H1 (cell line): ENCODE results near the gene TNS3. TPM values are rescaled to one million over a fixed set of nuclear protein-coding genes. Genes with fewer than 3 reads are reported as not detected.

Experiments
- CTCF ChIA-PET: fragments of 300-600 bp; sonication (Branson Sonifier 250); formaldehyde crosslinking; loops from one replicate; lab custom pipeline; 2021; ENCODE audit not compliant: partially characterized antibody; lab: Charles Lee
- POLR2A ChIA-PET: fragments of 300-600 bp; sonication (Branson Sonifier 250); formaldehyde crosslinking; loops from one replicate; lab custom pipeline; 2021; ENCODE audit warnings: inconsistent platforms; ENCODE audit not compliant: partially characterized antibody; lab: Charles Lee
- DNase-seq, 2 experiments: peaks; one replicate each; pipeline versions ENCODE4 v3.0.0 to v3.0.0-alpha.2; 2010 to 2022; ENCODE audit warnings: low spot score in 2 of 2, low read depth in 1 of 2, mixed read lengths in 1 of 2
- FAIRE-seq: peaks from 2 replicates; lab custom pipeline; 2011; peaks lifted over from hg19 to GRCh38; lab: Jason Lieb, UNC
- H2AFZ ChIP-seq: 2 replicates; pipeline ENCODE4 v1.8.1; 2012; ENCODE audit warnings: low read length, inconsistent platforms
- H2AK5ac ChIP-seq: 2 replicates; pipeline ENCODE4 v1.6.1; 2013; ENCODE audit warnings: low read depth, low read length
- H2BK120ac ChIP-seq: replicated peaks from 2 replicates; pipeline ENCODE3; 2013; ENCODE audit warnings: low read depth, low read length, inconsistent platforms
- H2BK12ac ChIP-seq: 2 replicates; pipeline ENCODE4 v1.6.1; 2013; ENCODE audit warnings: low read depth, low read length
- H2BK15ac ChIP-seq: 2 replicates; pipeline ENCODE4 v1.6.1; 2013; ENCODE audit warnings: low read length
- H2BK20ac ChIP-seq: 2 replicates; pipeline ENCODE4 v1.6.1; 2013; ENCODE audit warnings: low read length
- H2BK5ac ChIP-seq: 2 replicates; pipeline ENCODE4 v1.6.1; 2013; ENCODE audit warnings: low read depth, low read length
- H3K14ac ChIP-seq: 2 replicates; pipeline ENCODE4 v1.6.1; 2013; ENCODE audit warnings: inconsistent platforms; ENCODE audit not compliant: insufficient read length
- H3K18ac ChIP-seq: 2 replicates; pipeline ENCODE4 v1.6.1; 2013; ENCODE audit warnings: low read length; ENCODE audit errors: extremely low read depth
- H3K23ac ChIP-seq: 2 replicates; pipeline ENCODE4 v1.6.1; 2013; ENCODE audit warnings: inconsistent platforms; ENCODE audit not compliant: insufficient read length
- H3K23me2 ChIP-seq: 2 replicates; pipeline ENCODE4 v1.6.1; 2013; ENCODE audit warnings: low read depth, low read length
- H3K27ac ChIP-seq: 2 replicates; pipeline ENCODE4 v1.6.1; 2011; ENCODE audit warnings: low read depth, low read length, inconsistent platforms
- H3K27me3 ChIP-seq, 4 experiments: replicated peaks in 1 of 4; 1 replicate in 1 of 4; 2 replicates in 3 of 4; pipeline versions ENCODE4 v1.6.1 to v1.8.1; 2011 to 2013; ENCODE audit warnings: low read length in 3 of 4, mild to moderate bottlenecking in 3 of 4, inconsistent platforms in 2 of 4, mixed read lengths in 2 of 4, moderate library complexity in 1 of 4; ENCODE audit not compliant: control insufficient read depth in 3 of 4, insufficient read depth in 3 of 4; ENCODE audit errors: extremely low read depth in 1 of 4
- H3K36me3 ChIP-seq, 4 experiments: 2 replicates each; pipeline versions ENCODE4 v1.6.1 to v1.8.1; 2011 to 2013; ENCODE audit warnings: mild to moderate bottlenecking in 4 of 4, low read length in 3 of 4, moderate library complexity in 2 of 4, control low read depth in 1 of 4, inconsistent platforms in 1 of 4; ENCODE audit not compliant: insufficient read depth in 4 of 4, control insufficient read depth in 2 of 4
- H3K4ac ChIP-seq: replicated peaks from 2 replicates; pipeline ENCODE3; 2013; ENCODE audit warnings: low read length, low read depth, mixed read lengths, inconsistent platforms; ENCODE audit not compliant: insufficient read length
- H3K4me1 ChIP-seq, 4 experiments: replicated peaks in 1 of 4; 1 replicate in 1 of 4; 2 replicates in 3 of 4; pipeline versions ENCODE4 v1.6.1 to v1.8.1; 2011 to 2013; ENCODE audit warnings: low read length in 3 of 4, inconsistent platforms in 2 of 4, mixed read lengths in 1 of 4; ENCODE audit not compliant: insufficient read depth in 4 of 4, control insufficient read depth in 3 of 4
- H3K4me2 ChIP-seq, 2 experiments: 2 replicates each; pipeline versions ENCODE4 v1.6.1 to v1.8.1; 2011 to 2013; ENCODE audit warnings: low read depth in 2 of 2, low read length in 2 of 2, control low read depth in 1 of 2, inconsistent platforms in 1 of 2, mild to moderate bottlenecking in 1 of 2; ENCODE audit not compliant: insufficient read depth in 1 of 2
- H3K4me3 ChIP-seq, 4 experiments: fragments of 200-600, 300-600 bp in 1 of 4; sonication (generic), shearing (Covaris generic), sonication (Bioruptor Twin) in 1 of 4; 2 replicates each; pipeline versions ENCODE4 v1.5.1 to v1.8.1; 2011 to 2016; ENCODE audit warnings: low read length in 4 of 4, low read depth in 3 of 4, control low read depth in 2 of 4, inconsistent platforms in 2 of 4, mild to moderate bottlenecking in 2 of 4, mixed read lengths in 1 of 4, moderate library complexity in 1 of 4; ENCODE audit not compliant: insufficient read depth in 2 of 4; ENCODE audit errors: extremely low read depth in 1 of 4
- H3K56ac ChIP-seq: replicated peaks from 2 replicates; pipeline ENCODE3; 2013; ENCODE audit warnings: low read depth, mild to moderate bottlenecking, mixed read lengths, low read length, inconsistent platforms; ENCODE audit not compliant: insufficient read length
- H3K79me1 ChIP-seq: 2 replicates; pipeline ENCODE4 v1.6.1; 2013; ENCODE audit warnings: low read depth, low read length, control low read depth
- H3K79me2 ChIP-seq, 2 experiments: 2 replicates each; pipeline versions ENCODE4 v1.6.1 to v1.8.1; 2012 to 2013; ENCODE audit warnings: low read length in 2 of 2, mild to moderate bottlenecking in 2 of 2, inconsistent platforms in 1 of 2; ENCODE audit not compliant: insufficient read depth in 2 of 2, control insufficient read depth in 1 of 2
- H3K9ac ChIP-seq, 4 experiments: replicated peaks in 1 of 4; 1 replicate in 1 of 4; 2 replicates in 3 of 4; pipeline versions ENCODE4 v1.6.1 to v1.8.1; 2011 to 2013; ENCODE audit warnings: low read depth in 3 of 4, low read length in 3 of 4, control low read depth in 2 of 4, mild to moderate bottlenecking in 2 of 4, moderate library complexity in 2 of 4, inconsistent platforms in 1 of 4; ENCODE audit errors: extremely low read depth in 1 of 4
- H3K9me3 ChIP-seq, 2 experiments: 2 replicates each; pipeline versions ENCODE4 v1.6.1 to v1.8.1; 2012 to 2013; ENCODE audit warnings: mild to moderate bottlenecking in 2 of 2, moderate library complexity in 2 of 2, control low read depth in 1 of 2, inconsistent platforms in 1 of 2, low read depth in 1 of 2, low read length in 1 of 2, mixed read lengths in 1 of 2; ENCODE audit not compliant: insufficient read depth in 2 of 2
- H4K20me1 ChIP-seq, 2 experiments: replicated peaks in 1 of 2; 2 replicates each; pipeline versions ENCODE3 to v1.8.1; 2011 to 2013; ENCODE audit warnings: inconsistent platforms in 2 of 2, low read length in 2 of 2, mild to moderate bottlenecking in 1 of 2; ENCODE audit not compliant: insufficient read depth in 2 of 2, control insufficient read depth in 1 of 2
- H4K5ac ChIP-seq: 2 replicates; pipeline ENCODE4 v1.6.1; 2013; ENCODE audit warnings: low read length, low read depth, mixed read lengths, inconsistent platforms; ENCODE audit not compliant: insufficient read length
- H4K8ac ChIP-seq: 2 replicates; pipeline ENCODE4 v1.8.0; 2013; ENCODE audit warnings: mild to moderate bottlenecking, moderate library complexity, low read length, inconsistent platforms; ENCODE audit not compliant: insufficient read depth; ENCODE audit errors: extremely low read depth
- H4K91ac ChIP-seq: replicated peaks from 2 replicates; pipeline ENCODE3; 2013; ENCODE audit warnings: low read length, mixed read lengths, inconsistent platforms; ENCODE audit not compliant: insufficient read length
- E2F6 ChIP-seq: IDR thresholded peaks from 2 replicates; pipeline ENCODE4 v1.6.1; 2012; ENCODE audit warnings: inconsistent platforms
- GABPA ChIP-seq: IDR thresholded peaks from 2 replicates; pipeline ENCODE4 v1.6.1; 2011; ENCODE audit warnings: mild to moderate bottlenecking, low read length, moderate library complexity, borderline replicate concordance; ENCODE audit not compliant: insufficient read depth
- PHF8 ChIP-seq: fragments of 200-600 bp; sonication (generic); conservative IDR thresholded peaks from 2 replicates; pipeline ENCODE4 v1.7.1; 2012; ENCODE audit warnings: low read depth, mild to moderate bottlenecking, inconsistent platforms, low read length, moderate library complexity
- POLR2A ChIP-seq, 2 experiments: IDR thresholded peaks; 1 replicate in 1 of 2; 2 replicates in 1 of 2; pipeline ENCODE4 v1.6.1; 2011; ENCODE audit warnings: low read depth in 2 of 2, low read length in 2 of 2, mild to moderate bottlenecking in 2 of 2; ENCODE audit errors: control extremely low read depth in 1 of 2
- POLR2AphosphoS5 ChIP-seq: IDR thresholded peaks from 2 replicates; pipeline ENCODE4 v1.6.1; 2011; ENCODE audit warnings: low read depth, low read length
- SIX5 ChIP-seq: IDR thresholded peaks from 2 replicates; pipeline ENCODE4 v1.6.1; 2011; ENCODE audit warnings: mild to moderate bottlenecking, low read depth, low read length
- SP2 ChIP-seq: IDR thresholded peaks from 2 replicates; pipeline ENCODE4 v1.6.1; 2012; ENCODE audit warnings: mild to moderate bottlenecking, low read length, inconsistent platforms
- ZNF274 ChIP-seq: IDR thresholded peaks from 2 replicates; pipeline ENCODE4 v1.7.0; 2012; ENCODE audit warnings: low read length, borderline replicate concordance; ENCODE audit errors: extremely low read depth
- WGBS, 2 experiments: shearing (Covaris generic) in 1 of 2; methylation state at CpG; one replicate each; pipeline versions ENCODE4 v1.1.6 to v1.1.7; 2013 to 2015; ENCODE audit warnings: low lambda C conversion rate in 2 of 2, mixed read lengths in 2 of 2, inconsistent platforms in 1 of 2, low coverage in 1 of 2, missing lambda C conversion rate in 1 of 2; ENCODE audit not compliant: insufficient replicate concordance in 2 of 2, insufficient coverage in 1 of 2, insufficient read length in 1 of 2; ENCODE audit errors: extremely low coverage in 1 of 2, missing lambda C conversion rate in 1 of 2; 5-methylcytosine and 5-hydroxymethylcytosine counted together
- polyA plus RNA-seq, 7 experiments: library from polyadenylated mRNA; depleted of rRNA in 3 of 7; stranded (reverse) in 5 of 7; unstranded in 2 of 7; fragments of >200 nt in 5 of 7; fragments of 200-250 nt in 2 of 7; gene quantifications; 1 replicate in 5 of 7; 2 replicates in 1 of 7; 4 replicates in 1 of 7; pipeline versions ENCODE4 v1.2.1 to v1.2.3, GENCODE V29; 2011 to 2013; ENCODE audit warnings: missing spikeins in 2 of 7, mixed read lengths in 2 of 7
- total RNA-seq: library from RNA; stranded (reverse); fragmentation: NEBNext Ultra II Directional; extraction: Animal tissue kit (Norgen Biotek cat#: 25700); gene quantifications from 2 replicates; pipeline ENCODE4 v1.2.1, GENCODE V29; 2021

The TNS3 gene
- total and polyA plus RNA-seq, 2 of the 8 experiments (the other 6 are each of a cell fraction or from before 2014, with no cell fraction given) = 11.9 to 24.2 TPM

- Histone ChIP-seq H3K4ac (no peak overlapping the region), H3K56ac (no peak overlapping the region), H3K27me3 (no peaks in the 10 kb centered on the region), H3K36me3 (peaks cover 0 to 5% (median 0%) of the 10 kb centered on the region in 4 experiments; a peak in 1 of 8 replicates), H2AK5ac (no peak overlapping the region), H2BK15ac (no peak overlapping the region), H3K79me1 (no peaks in the 10 kb centered on the region), H3K4me1 (no peaks in the 10 kb centered on the region), H3K27ac (no peak overlapping the region), H4K20me1 (no peaks in the 10 kb centered on the region), H2BK120ac (no peak overlapping the region), H3K9ac (no peak overlapping the region), H3K23ac (no peak overlapping the region), H4K5ac (no peak overlapping the region), H3K14ac (no peak overlapping the region), H3K79me2 (no peaks in the 10 kb centered on the region), H4K8ac (no peak overlapping the region), H3K4me3 (no peak overlapping the region), H3K9me3 (no peaks in the 10 kb centered on the region), H2BK20ac (no peak overlapping the region), H2BK5ac (no peak overlapping the region), H3K23me2 (no peaks in the 10 kb centered on the region), H3K18ac (no peak overlapping the region), H2BK12ac (no peak overlapping the region), H2AFZ (no peak overlapping the region), H4K91ac (no peak overlapping the region), H3K4me2 (no peak overlapping the region)
- ChIA-PET CTCF (interaction anchor here (1.2 to 1.7 kb wide), 2 partner anchors 18 to 126 kb away, joined by 3 to 8 read pairs; no protein-coding TSS in a partner anchor), POLR2A (no interaction called here)
- WGBS, 2 experiments = 80% methylated on average over 5 of the region's 6 CpGs; no CpG with 5 or more reads in 1 of the 2 experiments
- TF ChIP-seq E2F6 = no peak
- TF ChIP-seq SIX5 = no peak
- no peak for TF ChIP-seq POLR2A (IDR thresholded peaks at IDR 0.05; ENCODE audit: control extremely low read depth in 1 of 2, low read depth in 2 of 2, low read length in 2 of 2)
- TF ChIP-seq ZNF274 = no peak
- TF ChIP-seq PHF8 = no peak
- no peak for TF ChIP-seq POLR2AphosphoS5
- TF ChIP-seq GABPA = no peak
- TF ChIP-seq SP2 = no peak
- DNase-seq = no peak
- FAIRE-seq = no peak
Observed at GRCh38 chr7:47427051-47427643, 154.8 kb downstream of the TNS3 start.
